Neural cell (in vitro differentiated cells): ENCODE results near the gene H19. TPM values are rescaled to one million over a fixed set of nuclear protein-coding genes. Genes with fewer than 3 reads are reported as not detected.

Experiments
- H2AFZ ChIP-seq: fragments of 200-600, 300-800 bp; sonication (generic), shearing (Covaris generic); 2 replicates; pipeline ENCODE4 v1.6.0; 2014; ENCODE audit warnings: low read depth, mild to moderate bottlenecking, antibody characterized with exemption, low read length, moderate library complexity
- H3F3A ChIP-seq: fragments of 200-600 bp; shearing (Covaris generic); 2 replicates; pipeline ENCODE4 v1.6.1; 2016; ENCODE audit warnings: mild to moderate bottlenecking, moderate library complexity, mixed read lengths, antibody characterized with exemption, low read length; ENCODE audit not compliant: insufficient read depth, poor library complexity, severe bottlenecking
- H3K27ac ChIP-seq: fragments of 200-600, 300-800 bp; sonication (generic), shearing (Covaris generic); 2 replicates; pipeline ENCODE4 v1.5.1; 2014; ENCODE audit warnings: mild to moderate bottlenecking, low read length, moderate library complexity
- H3K27me3 ChIP-seq: fragments of 300-800, 200-600 bp; sonication (generic), shearing (Covaris generic); 2 replicates; pipeline ENCODE4 v1.6.0; 2014; ENCODE audit warnings: mild to moderate bottlenecking, low read depth, low read length, moderate library complexity; ENCODE audit not compliant: insufficient read depth
- H3K36me3 ChIP-seq: fragments of 300-800, 200-600 bp; sonication (generic), shearing (Covaris generic); 2 replicates; pipeline ENCODE4 v1.5.1; 2014; ENCODE audit warnings: mild to moderate bottlenecking, antibody characterized with exemption, low read length, moderate library complexity; ENCODE audit not compliant: insufficient read depth
- H3K4me2 ChIP-seq: fragments of 300-800, 200-600 bp; sonication (generic), shearing (Covaris generic); 2 replicates; pipeline ENCODE4 v1.6.0; 2014; ENCODE audit warnings: mild to moderate bottlenecking, low read length
- H3K4me3 ChIP-seq: fragments of 300-800, 200-600 bp; sonication (generic), shearing (Covaris generic); 2 replicates; pipeline ENCODE4 v1.5.1; 2014; ENCODE audit warnings: mild to moderate bottlenecking, low read length, moderate library complexity
- H3K79me2 ChIP-seq: fragments of 200-600 bp; shearing (Covaris generic); replicated peaks from 2 replicates; pipeline ENCODE4 v1.6.0; 2014; ENCODE audit warnings: mild to moderate bottlenecking, low read length, moderate library complexity; ENCODE audit not compliant: insufficient read depth
- H3K9ac ChIP-seq: fragments of 300-800, 200-600 bp; sonication (generic), shearing (Covaris generic); 2 replicates; pipeline ENCODE4 v1.6.1; 2016; ENCODE audit warnings: mild to moderate bottlenecking, low read length, mixed read lengths
- H3K9me2 ChIP-seq: fragments of 200-600 bp; shearing (Covaris generic); 2 replicates; pipeline ENCODE4 v1.6.1; 2016; ENCODE audit warnings: mild to moderate bottlenecking, low read length, mixed read lengths; ENCODE audit not compliant: insufficient read depth
- H3K9me3 ChIP-seq: fragments of 200-600, 300-800 bp; sonication (generic), shearing (Covaris generic); 2 replicates; pipeline ENCODE4 v1.6.1; 2016; ENCODE audit warnings: mild to moderate bottlenecking, mixed run types, low read length, moderate library complexity, mixed read lengths
- H4K20me1 ChIP-seq: fragments of 200-600 bp; shearing (Covaris generic); 2 replicates; pipeline ENCODE4 v1.6.1; 2016; ENCODE audit warnings: mild to moderate bottlenecking, mixed run types; ENCODE audit not compliant: insufficient read depth
- CTCF ChIP-seq: fragments of 450-650 bp; IDR thresholded peaks from 2 replicates; pipeline ENCODE4 v1.5.1; 2014; ENCODE audit warnings: antibody characterized with exemption, mild to moderate bottlenecking, moderate library complexity; ENCODE audit not compliant: poor library complexity, severe bottlenecking
- EP300 ChIP-seq: fragments of 450-650 bp; conservative IDR thresholded peaks from 2 replicates; pipeline ENCODE4 v1.6.1; 2014; ENCODE audit warnings: antibody characterized with exemption, mild to moderate bottlenecking, moderate library complexity; ENCODE audit not compliant: poor library complexity, severe bottlenecking
- EZH2 ChIP-seq: fragments of 200-600, 300-800 bp; shearing (Covaris generic), sonication (generic); IDR thresholded peaks from 2 replicates; pipeline ENCODE4 v1.6.1; 2014; ENCODE audit warnings: antibody characterized with exemption, low read length, borderline replicate concordance, mild to moderate bottlenecking; ENCODE audit not compliant: insufficient read depth, poor library complexity, severe bottlenecking
- MXI1 ChIP-seq: fragments of 450-650 bp; conservative IDR thresholded peaks from 2 replicates; pipeline ENCODE4 v1.6.1; 2014; ENCODE audit warnings: antibody characterized with exemption, mild to moderate bottlenecking; ENCODE audit not compliant: poor library complexity, severe bottlenecking
- POLR2AphosphoS5 ChIP-seq: IDR thresholded peaks from 2 replicates; pipeline ENCODE4 v1.6.1; 2012
- RAD21 ChIP-seq: fragments of 450-650 bp; conservative IDR thresholded peaks from 2 replicates; pipeline ENCODE4 v1.6.1; 2014; ENCODE audit warnings: antibody characterized with exemption, mild to moderate bottlenecking, moderate library complexity
- SMC3 ChIP-seq: fragments of 450-650 bp; conservative IDR thresholded peaks from 2 replicates; pipeline ENCODE4 v1.6.1; 2014; ENCODE audit warnings: antibody characterized with exemption, mild to moderate bottlenecking, moderate library complexity; ENCODE audit not compliant: poor library complexity
- TAF1 ChIP-seq: IDR thresholded peaks from 2 replicates; pipeline ENCODE4 v1.6.1; 2012; ENCODE audit warnings: low read depth
- polyA plus RNA-seq: library from polyadenylated mRNA; depleted of rRNA; stranded (reverse); fragments of >200 nt; gene quantifications from 2 replicates; pipeline ENCODE4 v1.2.3, GENCODE V29; 2014
- TF ChIP-seq, protein P1 (sequence below): IDR thresholded peaks from 2 replicates; pipeline ENCODE4 v1.6.1; 2012; ENCODE audit warnings: borderline replicate concordance

Gene H19
- polyA plus RNA-seq, 1 donor from 2014 or later: not detected

- Histone ChIP-seq H3K9me3 (no peaks in the 10 kb centered on the region), H3K4me2 (no peak overlapping the region), H3K4me3 (no peak overlapping the region), H4K20me1 (no peaks in the 10 kb centered on the region), H3F3A (no peaks in the 10 kb centered on the region), H3K9ac (no peak overlapping the region), H3K79me2 (no peaks in the 10 kb centered on the region), H3K27ac (no peak overlapping the region), H3K27me3 (no peaks in the 10 kb centered on the region), H3K9me2 (no peaks in the 10 kb centered on the region), H3K36me3 (no peaks in the 10 kb centered on the region), H2AFZ (no peak overlapping the region)
- TF ChIP-seq CTCF (no peak), RAD21 (no peak)
These were observed 7.7 kb downstream of the H19 start for GRCh38 chr11:1989953-1990352.

DNA sequence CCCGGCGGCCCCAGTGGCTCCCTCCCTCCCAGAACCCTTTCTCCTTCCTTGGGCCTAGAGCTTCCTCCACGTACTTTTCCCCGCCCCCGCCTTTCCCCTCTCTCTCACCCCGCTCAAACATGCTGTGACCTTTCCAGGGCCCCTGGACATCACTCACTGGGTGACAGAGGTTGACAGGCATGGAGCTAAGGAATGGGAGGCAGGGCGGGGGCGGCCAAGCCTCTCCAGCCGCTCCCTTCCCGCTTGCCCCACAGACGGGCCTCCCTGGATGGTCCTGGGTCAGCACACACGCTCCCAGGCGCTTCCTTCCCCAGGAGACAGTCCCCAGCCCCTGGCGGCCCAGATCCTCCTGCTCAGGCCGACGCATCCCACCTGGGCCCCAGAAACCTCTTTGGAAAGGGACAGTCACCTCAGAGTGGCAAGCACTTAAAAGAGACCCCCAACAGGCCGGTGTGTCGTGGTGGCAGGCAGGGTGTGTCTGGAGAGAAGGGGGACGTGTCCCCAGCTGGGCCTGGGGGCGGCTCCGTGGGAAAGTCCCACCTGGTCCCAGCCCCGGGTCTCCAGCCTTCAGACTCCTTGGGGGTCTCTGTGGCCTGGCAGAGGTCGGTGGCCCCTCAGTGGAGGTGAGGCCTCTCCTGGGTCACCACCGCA, 8.8 kb downstream of the H19 start:
- no peaks in the 10 kb centered on the region for H3K36me3 ChIP-seq
- no peaks in the 10 kb centered on the region for H3K9me2 ChIP-seq
- H3K4me3 ChIP-seq: no peak overlapping the region
- H3K9me3 ChIP-seq: no peaks in the 10 kb centered on the region
- TF ChIP-seq RAD21: no peak
- no peak for TF ChIP-seq EP300
- TF ChIP-seq EZH2: no peak
- no peak for TF ChIP-seq MXI1
- no peak for TF ChIP-seq TAF1
- no peak for TF ChIP-seq SMC3
- TF ChIP-seq POLR2AphosphoS5: no peak
- TF ChIP-seq CTCF: no peak
- TF ChIP-seq, protein P1, sequence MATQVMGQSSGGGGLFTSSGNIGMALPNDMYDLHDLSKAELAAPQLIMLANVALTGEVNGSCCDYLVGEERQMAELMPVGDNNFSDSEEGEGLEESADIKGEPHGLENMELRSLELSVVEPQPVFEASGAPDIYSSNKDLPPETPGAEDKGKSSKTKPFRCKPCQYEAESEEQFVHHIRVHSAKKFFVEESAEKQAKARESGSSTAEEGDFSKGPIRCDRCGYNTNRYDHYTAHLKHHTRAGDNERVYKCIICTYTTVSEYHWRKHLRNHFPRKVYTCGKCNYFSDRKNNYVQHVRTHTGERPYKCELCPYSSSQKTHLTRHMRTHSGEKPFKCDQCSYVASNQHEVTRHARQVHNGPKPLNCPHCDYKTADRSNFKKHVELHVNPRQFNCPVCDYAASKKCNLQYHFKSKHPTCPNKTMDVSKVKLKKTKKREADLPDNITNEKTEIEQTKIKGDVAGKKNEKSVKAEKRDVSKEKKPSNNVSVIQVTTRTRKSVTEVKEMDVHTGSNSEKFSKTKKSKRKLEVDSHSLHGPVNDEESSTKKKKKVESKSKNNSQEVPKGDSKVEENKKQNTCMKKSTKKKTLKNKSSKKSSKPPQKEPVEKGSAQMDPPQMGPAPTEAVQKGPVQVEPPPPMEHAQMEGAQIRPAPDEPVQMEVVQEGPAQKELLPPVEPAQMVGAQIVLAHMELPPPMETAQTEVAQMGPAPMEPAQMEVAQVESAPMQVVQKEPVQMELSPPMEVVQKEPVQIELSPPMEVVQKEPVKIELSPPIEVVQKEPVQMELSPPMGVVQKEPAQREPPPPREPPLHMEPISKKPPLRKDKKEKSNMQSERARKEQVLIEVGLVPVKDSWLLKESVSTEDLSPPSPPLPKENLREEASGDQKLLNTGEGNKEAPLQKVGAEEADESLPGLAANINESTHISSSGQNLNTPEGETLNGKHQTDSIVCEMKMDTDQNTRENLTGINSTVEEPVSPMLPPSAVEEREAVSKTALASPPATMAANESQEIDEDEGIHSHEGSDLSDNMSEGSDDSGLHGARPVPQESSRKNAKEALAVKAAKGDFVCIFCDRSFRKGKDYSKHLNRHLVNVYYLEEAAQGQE: no peak
- H3K4me2 ChIP-seq: no peak overlapping the region
- no peaks in the 10 kb centered on the region for H4K20me1 ChIP-seq
- no peaks in the 10 kb centered on the region for H3F3A ChIP-seq
- H3K79me2 ChIP-seq: no peaks in the 10 kb centered on the region
- no peak overlapping the region for H3K9ac ChIP-seq
- no peaks in the 10 kb centered on the region for H3K27me3 ChIP-seq
- H2AFZ ChIP-seq: no peak overlapping the region
- no peak overlapping the region for H3K27ac ChIP-seq
